ENCODE results near the gene RNF148. TPM values are rescaled to one million over a fixed set of nuclear protein-coding genes. Genes with fewer than 3 reads are reported as not detected.

The RNF148 gene
- total RNA-seq, 1 donor from 2014 or later: not detected

DNA sequence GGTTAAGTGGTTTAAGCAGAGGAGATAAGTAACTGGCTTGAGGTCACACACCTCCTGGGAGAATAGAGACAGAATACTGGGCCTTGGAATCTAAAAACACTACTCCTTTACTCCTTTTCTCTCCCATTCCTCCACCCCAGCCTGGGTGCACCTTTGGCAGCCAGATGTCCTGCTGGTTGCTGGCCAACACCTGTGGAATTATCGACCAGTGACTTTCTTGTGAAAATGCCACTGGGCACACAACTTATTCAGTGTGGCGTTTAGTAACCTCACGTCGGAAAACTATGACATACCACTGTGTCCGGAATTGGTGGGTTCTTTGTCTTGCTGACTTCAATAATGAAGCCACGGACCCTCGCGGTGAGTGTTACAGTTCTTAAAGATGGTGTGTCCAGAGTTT, 30.2 kb downstream of the RNF148 start:
- Mint-ChIP-seq H3K36me3 (ENCODE audit: low read depth) (no peaks in the 10 kb centered on the region), H3K27ac (no peak overlapping the region), H3K4me1 (no peaks in the 10 kb centered on the region), H3K9me3 (peaks cover 8% of the 10 kb centered on the region), H3K4me3 (no peak overlapping the region), H3K27me3 (no peaks in the 10 kb centered on the region)
- ChIA-PET CTCF (no interaction called here), POLR2A (no interaction called here)
- intact Hi-C loops (cut with micrococcal nuclease): no loop called here
- ATAC-seq (ENCODE audit: low read depth) (no peak), DNase-seq (no peak)
- TF ChIP-seq, protein P1, sequence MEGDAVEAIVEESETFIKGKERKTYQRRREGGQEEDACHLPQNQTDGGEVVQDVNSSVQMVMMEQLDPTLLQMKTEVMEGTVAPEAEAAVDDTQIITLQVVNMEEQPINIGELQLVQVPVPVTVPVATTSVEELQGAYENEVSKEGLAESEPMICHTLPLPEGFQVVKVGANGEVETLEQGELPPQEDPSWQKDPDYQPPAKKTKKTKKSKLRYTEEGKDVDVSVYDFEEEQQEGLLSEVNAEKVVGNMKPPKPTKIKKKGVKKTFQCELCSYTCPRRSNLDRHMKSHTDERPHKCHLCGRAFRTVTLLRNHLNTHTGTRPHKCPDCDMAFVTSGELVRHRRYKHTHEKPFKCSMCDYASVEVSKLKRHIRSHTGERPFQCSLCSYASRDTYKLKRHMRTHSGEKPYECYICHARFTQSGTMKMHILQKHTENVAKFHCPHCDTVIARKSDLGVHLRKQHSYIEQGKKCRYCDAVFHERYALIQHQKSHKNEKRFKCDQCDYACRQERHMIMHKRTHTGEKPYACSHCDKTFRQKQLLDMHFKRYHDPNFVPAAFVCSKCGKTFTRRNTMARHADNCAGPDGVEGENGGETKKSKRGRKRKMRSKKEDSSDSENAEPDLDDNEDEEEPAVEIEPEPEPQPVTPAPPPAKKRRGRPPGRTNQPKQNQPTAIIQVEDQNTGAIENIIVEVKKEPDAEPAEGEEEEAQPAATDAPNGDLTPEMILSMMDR (IDR thresholded peaks at IDR 0.05): no peak

DNA sequence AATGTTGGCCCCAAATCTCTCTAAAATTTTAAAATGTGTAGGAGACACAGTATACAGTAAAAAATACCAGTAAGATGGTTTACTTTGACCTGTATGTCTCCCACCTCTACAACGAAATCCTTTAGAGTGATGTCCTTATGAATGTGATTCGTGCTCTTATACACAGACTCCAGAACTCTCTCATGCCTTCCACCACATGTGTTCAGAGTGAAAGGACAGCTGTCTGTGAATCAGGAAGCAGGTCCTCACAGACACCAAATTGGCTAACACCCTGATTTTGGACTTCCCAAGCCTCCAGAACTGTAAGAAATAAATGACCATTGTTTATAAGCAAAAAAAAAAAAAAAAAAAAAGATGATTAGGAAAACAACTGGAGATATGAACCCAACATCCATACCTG, 39.0 kb downstream of the RNF148 start:
- Mint-ChIP-seq H3K4me3 (no peak overlapping the region), H3K4me1 (no peaks in the 10 kb centered on the region), H3K9me3 (peaks cover 2% of the 10 kb centered on the region), H3K27me3 (no peaks in the 10 kb centered on the region), H3K27ac (no peak overlapping the region), H3K36me3 (ENCODE audit: low read depth) (no peaks in the 10 kb centered on the region)
- TF ChIP-seq, protein P1 (IDR thresholded peaks at IDR 0.05): no peak
- intact Hi-C loops (cut with micrococcal nuclease): no loop called here
- ChIA-PET POLR2A (interaction anchor here (0.7 kb wide), 1 partner anchor 168 kb away, joined by 6 read pairs; no protein-coding TSS in a partner anchor), CTCF (no interaction called here)
- ATAC-seq (ENCODE audit: low read depth) (no peak), DNase-seq (no peak)

DNA sequence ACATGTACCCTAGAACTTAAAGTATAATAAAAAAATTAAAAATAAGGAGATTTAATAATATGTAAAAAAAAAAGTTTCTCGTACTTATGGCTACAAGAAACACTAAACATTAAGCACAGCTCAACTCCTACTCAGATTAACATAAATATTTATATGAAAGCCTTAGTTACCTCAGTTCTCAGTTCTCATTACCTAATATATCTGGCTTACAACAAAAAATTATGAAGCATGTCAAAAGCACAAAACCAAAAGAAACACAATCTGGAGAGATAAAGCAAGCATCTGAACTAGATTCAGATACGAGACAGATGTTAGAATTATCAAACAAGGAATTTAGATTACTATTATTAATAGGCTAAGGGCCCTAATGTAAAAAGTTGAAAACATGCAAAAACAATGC, 43.9 kb downstream of the RNF148 start:
- Mint-ChIP-seq H3K4me1 (no peaks in the 10 kb centered on the region), H3K27me3 (no peaks in the 10 kb centered on the region), H3K27ac (no peak overlapping the region), H3K36me3 (ENCODE audit: low read depth) (no peaks in the 10 kb centered on the region), H3K9me3 (peaks cover 2% of the 10 kb centered on the region), H3K4me3 (no peak overlapping the region)
- ChIA-PET CTCF (no interaction called here), POLR2A (no interaction called here)
- intact Hi-C loops (cut with micrococcal nuclease): no loop called here
- TF ChIP-seq, protein P1 (IDR thresholded peaks at IDR 0.05): no peak
- ATAC-seq (ENCODE audit: low read depth) (no peak), DNase-seq (no peak)

DNA sequence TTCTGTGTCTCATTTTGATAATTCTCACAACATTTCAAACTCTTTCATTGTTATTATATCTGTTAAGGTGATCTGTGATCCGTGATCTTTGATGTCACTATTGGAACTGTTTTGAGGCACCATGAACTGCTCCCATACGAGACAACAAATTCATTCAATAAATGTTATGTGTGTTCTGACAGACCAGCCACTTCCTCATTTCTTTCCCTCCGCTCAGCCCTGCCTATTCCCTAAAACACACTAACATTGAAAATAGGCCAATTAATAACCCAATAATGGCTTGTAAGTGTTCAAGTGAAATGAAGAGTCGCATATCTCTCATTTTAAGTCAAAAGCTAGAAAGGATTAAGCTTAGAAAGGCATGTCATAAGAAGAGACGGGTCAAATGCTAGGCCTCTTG, 49.0 kb downstream of the RNF148 start:
- H3K4me3 Mint-ChIP-seq: no peak overlapping the region
- DNase-seq (no peak), ATAC-seq (ENCODE audit: low read depth) (no peak)
- CTCF ChIA-PET: no interaction called here
- peaks cover 2% of the 10 kb centered on the region for H3K9me3 Mint-ChIP-seq
- intact Hi-C loops (cut with micrococcal nuclease): no loop called here
- TF ChIP-seq, protein P1 (IDR thresholded peaks at IDR 0.05): no peak
- H3K36me3 Mint-ChIP-seq (ENCODE audit: low read depth): no peaks in the 10 kb centered on the region
- H3K4me1 Mint-ChIP-seq: no peaks in the 10 kb centered on the region
- POLR2A ChIA-PET: no interaction called here
- no peaks in the 10 kb centered on the region for H3K27me3 Mint-ChIP-seq
- no peak overlapping the region for H3K27ac Mint-ChIP-seq

DNA sequence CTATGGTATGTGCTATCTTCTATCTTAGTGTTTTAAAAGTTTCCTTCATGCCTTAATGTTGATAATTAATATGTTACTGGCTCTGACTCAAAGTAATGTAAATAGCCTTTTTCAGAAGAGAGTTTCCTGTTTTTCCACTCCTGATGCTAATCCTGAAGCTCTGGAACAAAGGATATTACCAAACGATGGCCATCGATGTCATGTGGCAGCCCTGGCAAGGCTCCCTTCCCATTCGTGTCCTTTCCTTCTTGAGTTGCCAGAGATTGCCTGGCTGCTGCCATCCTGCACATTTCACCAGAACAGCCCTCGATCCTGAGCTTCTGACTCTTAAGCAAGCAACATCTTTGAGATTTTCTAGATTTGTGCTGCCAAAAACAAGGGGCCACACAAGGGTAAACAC, 49.8 kb downstream of the RNF148 start:
- peaks cover 2% of the 10 kb centered on the region for H3K9me3 Mint-ChIP-seq

More for the DNA sequence above, 49.8 kb downstream of the RNF148 start:
- ChIA-PET CTCF (no interaction called here), POLR2A (no interaction called here)
- Mint-ChIP-seq H3K36me3 (ENCODE audit: low read depth) (no peaks in the 10 kb centered on the region), H3K4me1 (no peaks in the 10 kb centered on the region), H3K4me3 (no peak overlapping the region), H3K27ac (no peak overlapping the region), H3K27me3 (no peaks in the 10 kb centered on the region)
- no peak for ATAC-seq (ENCODE audit: low read depth)
- intact Hi-C loops (cut with micrococcal nuclease): no loop called here
- TF ChIP-seq, protein P1 (IDR thresholded peaks at IDR 0.05): no peak
- DNase-seq: no peak

Other genes starting within 250 kb of the RNF148 start
- gene RNF133, start 3.8 kb downstream of the RNF148 start, total RNA-seq: not detected in 2 replicates
- gene CADPS2, start 183.5 kb upstream of the RNF148 start, total RNA-seq: not detected in 2 replicates